Activated T-cell treated with anti-CD3 and anti-CD28 coated beads, Interleukin-2, amount 50 U/mL, for 1 hour (primary cell): ENCODE measurements around the gene CARS1.

Experiments
- DNase-seq: peaks from one replicate; pipeline ENCODE4 v3.0.0-alpha.2; 2020

CARS1 gene

DNA sequence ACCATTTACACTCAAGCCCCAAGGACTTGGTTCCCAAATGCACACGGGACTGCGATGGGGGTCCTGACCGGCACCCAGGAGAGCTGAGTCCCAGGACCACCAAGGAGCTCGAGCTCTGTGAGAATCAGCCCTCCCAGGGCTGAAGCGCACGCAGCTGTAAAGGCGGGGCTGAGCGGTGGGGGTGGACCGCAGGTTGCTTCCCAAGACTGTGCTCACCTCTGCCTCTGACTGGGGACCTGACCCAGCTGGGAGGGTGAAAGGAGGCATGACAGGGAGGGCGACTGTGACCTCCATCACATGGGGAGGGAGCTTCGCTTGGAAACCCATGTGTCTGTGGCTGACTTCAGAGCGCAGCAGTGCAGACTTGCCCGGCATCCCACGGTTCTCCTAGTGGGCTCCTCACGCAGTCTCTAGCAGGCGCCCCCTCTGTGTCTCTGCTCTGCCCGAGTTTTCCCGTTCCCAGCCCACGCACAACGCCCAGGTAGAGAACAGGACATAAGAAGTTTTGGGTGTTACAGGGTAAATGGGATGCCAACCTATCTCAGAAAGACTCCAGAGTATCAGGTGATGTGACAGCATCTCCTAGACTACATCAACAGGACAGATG, 49.7 kb downstream of the CARS1 start:
- no peak for DNase-seq

DNA sequence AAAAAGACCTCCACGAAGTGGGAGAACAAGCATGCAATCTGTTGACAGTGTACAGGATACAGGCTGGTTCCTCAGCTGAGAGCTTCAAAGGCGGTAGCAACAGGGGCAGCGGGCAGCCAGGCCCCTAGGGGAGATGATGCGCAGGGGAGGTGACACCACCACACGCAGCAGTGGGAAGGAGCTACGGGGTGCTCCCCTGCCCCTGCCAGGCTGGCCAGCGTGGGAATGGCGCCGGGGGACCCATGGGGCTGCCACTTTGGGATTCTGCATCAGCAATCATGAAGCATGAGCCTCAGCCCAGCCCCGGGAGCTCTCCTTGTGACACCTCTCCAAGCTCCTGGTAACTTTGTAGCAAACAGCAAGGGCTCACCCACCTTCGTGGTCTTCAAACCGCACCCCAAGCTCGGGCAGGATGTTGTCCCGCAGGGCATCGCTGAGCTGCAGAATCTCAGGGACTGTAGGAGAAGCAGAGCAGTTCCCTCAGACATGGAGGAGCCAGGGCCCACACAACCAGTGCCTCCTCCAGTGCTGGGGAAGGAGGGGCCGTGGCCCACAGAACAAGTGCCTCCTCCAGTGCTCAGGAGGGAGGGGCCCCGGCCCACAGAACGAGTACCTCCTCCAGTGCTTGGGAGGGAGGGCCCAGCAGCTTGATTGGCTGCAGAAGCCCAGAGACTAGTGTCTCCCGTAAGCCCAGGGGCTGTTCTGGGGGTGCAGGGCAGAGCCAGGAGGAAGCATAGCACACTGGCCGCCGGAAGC, 50.5 kb downstream of the CARS1 start:
- DNase-seq = peak; percentile 50

DNA sequence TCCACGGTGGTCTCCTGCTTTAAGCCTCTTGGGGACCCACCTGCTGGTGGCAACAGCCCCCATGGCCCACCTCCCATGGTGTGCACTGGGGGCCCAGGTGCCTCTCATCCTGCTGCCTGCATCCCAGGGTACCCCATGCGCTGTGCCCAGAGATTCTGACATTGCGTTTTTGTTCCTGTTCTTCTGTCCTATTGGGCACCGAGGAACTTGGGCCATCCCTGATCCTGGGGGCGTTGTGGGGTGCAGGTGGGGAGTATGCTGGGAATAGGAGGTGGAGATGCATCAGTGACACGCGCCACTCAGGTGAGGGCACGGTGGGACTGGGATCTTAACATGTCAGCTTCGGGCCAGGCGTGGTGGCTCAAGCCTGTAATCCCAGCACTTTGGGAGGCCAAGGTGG, 52.7 kb downstream of the CARS1 start:
- DNase-seq = no peak

DNA sequence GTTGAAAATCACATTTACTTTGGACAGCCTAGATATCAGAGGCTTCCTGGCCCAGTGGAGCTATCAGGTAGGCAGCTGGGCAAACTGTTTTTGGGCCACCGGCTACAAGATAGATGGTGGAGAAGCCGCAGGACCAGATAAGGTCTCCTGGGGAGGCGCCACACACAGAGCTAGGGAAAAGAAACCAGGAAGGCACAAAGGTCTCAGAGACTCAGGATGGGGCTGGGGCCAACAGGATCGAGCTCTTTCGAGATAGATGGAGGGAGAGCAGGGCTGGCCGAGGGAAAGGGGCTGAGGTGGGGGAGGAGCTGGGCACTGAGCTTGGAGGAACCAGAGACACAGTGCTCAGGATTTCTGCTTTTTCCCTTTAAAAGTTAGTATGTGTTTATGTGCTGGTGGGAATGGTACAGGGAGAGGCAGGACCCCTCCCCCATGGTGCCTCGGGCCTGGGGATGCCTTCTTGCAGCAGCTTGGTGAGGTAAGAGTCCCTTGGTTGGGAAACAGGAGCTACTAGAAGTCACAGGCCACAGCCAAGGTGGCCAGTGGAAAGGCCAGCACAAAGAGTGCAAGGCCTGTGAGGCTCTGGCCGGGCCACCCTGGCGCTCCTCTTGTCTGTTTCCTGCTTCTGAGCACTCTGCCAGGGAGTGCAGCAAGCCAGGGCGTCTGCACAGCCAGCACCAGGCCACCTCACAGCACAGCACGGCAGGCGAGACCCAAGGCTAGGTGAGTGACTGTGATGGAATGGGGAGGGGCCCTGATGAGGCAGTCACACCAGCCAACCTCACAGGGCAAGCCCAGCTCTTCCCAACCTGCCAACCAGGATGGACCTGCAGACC, 53.6 kb downstream of the CARS1 start:
- no peak for DNase-seq

DNA sequence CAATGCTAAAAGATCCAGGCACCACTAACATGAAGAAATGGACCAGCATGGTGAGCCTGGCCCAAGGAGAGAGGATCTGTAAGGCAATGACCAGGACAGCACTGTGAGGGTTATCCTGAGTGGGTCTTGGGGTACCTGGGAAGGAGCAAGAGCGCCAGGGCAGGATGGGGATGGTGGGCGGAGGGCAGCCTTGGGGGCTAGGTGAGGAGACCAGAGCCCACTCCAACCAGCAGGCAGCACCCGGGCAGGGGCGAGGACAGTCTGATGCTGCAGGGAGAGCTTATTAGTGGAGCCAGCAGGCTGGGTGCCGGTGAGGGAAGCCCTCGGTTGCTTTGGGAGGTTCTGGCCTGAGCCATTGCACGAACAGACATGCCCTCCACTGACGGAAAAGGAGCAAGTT, 54.4 kb downstream of the CARS1 start:
- DNase-seq = no peak

DNA sequence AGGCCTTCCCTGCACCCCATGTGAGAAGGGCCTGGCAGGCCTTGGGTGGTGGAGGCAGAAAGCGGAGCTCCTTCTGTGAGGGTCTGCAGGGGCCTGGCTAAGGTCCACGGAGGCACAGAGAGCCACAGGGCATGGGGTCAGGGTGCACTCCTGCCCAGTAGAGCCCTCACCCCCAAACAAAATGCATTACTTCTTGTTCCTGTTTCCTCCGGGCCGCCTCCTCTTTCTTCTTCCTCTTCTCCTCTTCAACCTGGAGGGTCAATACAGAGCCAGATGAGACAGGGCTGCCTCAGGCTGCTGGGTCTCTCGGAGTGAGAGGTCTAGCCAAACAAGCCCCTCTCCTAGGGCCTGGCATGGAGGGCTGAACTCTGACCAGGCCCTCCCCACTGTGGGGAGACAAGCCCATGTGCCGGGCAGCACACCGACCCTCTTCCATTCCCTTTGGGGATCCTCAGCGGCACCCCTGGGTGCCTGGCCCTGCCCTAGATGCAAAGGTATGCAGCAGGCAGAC, 54.8 kb downstream of the CARS1 start:
- DNase-seq = peak; percentile 10

DNA sequence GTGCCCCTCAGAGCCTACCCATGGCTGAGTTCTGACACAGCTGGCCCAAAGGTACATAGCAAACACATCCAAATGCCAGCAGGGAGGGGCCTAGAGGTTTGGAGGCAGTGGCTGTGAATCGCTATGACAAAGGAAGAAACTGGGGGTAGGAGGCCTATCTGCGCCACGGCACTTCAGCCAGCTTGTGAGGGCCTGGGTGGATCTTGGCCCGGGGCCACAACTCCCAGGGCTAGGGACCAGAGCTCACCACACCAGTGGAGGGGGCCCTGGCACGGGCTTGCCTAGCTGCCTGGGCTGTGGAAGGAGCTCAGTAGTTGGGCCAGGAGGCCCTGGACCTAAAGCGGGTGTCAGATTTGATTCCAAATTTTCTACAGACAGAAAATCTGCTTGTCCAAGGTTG, 55.7 kb downstream of the CARS1 start:
- DNase-seq = peak; percentile 4

DNA sequence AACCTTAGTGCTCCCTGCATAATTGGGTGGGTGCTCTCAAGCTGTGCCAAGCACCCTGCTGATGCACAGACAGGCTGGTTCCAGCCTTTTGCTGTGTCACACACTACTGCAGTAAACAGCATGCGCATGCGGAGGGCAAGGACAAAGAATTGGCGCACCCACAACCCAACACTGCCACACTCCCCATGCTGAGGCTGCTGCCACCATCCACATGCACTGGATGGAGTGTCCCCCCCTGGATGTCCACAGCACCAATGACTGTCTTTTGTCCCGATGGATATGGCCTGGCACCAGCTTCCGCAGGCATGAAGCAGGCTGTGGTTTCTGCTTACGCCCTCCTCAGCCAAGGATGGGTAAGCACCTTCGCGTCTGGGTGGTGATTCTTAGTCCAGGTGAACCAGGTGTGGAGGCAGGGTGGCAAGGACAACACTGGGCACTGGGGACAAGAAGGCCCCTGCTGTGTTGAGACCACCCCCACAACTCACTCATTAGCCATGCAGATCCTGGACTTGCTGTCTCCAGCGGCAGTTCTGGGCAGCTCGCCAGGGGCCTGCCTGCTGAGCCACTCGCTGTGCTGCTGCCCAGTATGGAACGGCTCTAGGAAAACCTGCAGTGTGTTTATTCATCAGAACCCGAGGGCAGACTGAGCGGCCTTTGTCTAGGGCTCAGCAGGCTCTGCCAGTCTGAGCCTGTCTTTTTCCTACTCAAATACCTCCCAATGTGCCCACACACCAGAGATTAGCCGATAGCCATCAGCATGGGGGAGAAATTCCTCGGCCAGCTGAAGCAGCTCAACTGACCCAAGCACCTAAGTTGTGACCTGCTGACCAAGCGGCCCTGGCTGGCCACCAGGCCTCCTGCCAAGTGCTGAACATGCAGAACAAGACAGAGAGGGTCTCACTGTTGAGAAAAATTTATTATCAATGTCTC, 56.9 kb downstream of the CARS1 start:
- DNase-seq = peak; percentile 13

DNA sequence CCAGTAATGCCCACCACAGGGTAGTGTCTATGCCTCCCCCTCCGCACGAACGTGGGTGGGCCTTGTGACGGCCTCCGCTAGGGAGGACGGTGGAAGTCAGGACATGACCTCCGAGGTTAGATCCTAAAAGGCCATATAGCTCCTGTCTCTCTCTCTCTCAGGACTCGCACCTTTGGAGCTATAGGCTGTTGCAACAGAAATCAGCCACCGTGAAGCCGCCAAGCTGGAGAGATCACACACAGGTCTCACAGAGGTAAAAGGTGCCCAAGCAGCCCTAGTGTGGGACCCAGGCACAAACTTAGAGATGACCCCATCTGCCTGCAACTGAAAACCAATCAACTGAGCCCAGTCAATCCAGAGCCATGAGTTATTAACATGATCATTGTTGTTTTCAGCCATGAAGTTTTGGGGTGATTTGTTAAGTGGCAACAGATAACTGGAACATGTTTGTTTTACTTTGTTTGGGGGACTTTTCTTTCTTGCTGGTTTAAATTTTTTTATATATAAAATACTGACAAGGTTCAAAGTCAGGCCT, 57.7 kb downstream of the CARS1 start:
- DNase-seq = no peak

DNA sequence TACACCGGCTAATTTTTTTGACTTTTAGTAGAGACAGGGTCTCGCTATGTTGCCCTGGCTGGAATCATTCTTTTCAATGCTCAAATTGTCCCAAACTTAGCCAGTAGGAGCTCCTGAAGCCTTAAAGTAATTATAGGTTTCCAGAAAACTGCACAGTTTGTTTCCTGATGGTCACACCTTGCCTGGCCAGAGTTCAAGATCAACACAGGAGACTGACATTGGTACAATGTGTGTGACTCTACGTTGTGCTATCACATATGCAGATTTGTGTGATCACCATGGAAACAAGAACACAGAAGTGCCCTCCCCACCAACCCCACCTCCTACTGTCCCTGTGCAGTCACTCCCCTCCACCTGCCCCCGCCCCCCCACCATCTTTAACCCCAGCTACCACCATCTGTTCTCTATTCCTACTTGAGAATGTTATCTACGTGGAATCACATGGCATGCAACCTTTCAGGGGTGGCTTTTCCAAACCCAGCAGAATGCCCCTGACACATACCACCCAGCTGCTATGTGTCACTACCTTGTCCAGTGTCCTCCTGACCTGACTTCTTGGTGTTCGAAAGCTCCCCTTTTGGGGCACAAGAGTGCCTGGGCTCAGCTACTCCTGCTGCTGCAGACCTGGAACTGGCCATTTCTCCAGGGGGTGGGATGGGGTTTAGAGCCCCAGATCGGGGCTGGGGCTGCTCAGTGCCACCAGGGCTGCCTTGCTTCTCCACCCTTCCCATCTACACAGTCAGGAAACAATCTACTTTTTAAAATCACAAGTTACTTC, 59.0 kb downstream of the CARS1 start:
- peak; percentile 4 for DNase-seq

DNA sequence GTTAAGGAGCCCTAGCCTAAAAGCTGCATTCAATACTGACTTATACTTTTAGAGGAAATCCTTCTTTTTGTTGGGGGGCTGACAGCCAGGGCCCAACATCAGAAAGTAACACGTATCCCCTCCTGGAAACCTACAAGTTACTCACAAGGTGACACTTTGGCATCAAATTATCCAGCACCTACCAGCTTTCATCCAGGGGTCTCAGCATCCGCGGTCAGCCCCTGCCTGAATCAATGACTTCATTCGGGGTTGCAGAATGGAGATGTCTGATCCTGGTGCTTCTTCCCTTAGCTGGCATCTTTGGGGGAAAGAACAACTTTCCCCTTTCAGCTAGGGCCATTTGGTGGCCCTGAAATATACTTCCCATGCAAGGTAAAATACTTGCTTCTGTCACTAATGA, 59.8 kb downstream of the CARS1 start:
- DNase-seq = peak; percentile 8

DNA sequence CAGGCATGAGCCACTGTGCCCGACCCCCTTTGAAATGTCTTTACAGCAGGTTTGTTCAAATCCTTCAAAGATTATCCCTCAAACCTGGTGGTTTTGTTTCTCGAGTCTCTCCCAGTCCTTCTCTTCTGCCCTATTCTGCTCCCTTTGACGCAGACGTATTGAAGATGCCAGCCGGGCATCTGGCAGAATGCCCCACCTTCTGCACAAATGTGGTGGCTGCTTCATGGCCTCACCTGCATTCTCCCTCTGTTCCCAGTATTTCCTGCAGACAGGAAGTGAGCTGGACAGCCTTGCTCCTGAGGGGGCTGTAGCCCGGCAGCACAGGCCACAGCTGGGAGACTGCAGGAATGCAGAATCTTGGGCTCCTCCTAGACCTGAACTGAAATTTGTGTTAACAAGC, 60.2 kb downstream of the CARS1 start:
- no peak for DNase-seq

DNA sequence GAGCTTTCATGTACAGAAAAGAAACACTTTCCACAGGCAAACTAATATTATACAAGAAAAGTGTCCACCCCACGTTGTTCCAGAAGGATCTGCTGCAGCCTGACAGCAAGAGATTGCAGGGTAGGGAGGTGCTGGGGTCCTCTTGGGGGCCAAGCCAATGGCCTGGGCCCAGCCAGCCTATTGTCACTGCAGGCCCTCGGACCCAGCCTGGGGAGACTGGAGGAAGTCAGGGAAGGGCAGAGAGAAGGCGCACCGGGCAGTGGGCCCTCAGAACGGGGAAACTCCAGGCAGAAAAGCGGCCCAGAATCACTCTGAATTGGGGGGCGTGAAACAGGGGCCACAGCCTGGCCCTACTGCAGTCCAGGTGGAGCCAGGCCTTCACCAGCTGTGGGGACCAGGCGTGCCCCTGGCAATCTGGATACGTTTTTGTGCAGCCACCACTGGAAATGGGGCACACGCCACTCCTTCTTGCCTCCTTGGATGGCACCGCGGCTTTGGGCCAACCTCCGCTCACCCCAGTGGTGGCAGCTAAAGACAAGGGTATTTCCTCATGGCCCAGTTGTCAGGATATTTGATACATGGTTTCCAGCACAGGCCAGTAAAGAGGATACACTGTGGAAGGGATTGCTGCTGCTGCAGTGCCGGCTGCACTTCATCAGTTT, 61.2 kb downstream of the CARS1 start:
- peak; percentile 9 for DNase-seq

DNA sequence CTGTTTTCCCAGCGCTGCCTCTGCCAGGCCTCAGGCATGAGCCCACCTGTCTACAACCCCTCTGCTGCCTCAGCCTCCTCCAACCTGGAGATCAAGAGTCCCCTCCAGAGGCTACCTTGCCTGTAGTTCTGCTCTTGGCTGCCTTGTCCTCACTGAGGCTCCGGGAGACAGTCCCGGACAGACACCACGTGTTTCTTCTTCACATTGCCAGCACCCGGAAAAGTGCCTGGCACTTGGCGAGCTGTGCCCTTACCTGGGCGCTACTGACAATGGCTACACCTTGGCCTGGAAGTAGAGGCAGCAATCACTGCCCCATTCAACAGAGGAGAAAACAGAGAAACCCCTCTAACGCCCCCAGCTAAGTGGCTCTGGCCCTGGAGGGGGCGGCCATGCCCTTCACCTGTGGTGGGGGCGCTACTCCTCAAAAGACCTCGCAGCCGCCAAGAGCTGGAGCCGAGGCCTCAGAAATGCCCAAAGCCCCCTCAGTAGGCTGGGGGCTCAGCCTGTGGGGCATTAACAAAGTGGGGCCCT, 62.1 kb downstream of the CARS1 start:
- no peak for DNase-seq

DNA sequence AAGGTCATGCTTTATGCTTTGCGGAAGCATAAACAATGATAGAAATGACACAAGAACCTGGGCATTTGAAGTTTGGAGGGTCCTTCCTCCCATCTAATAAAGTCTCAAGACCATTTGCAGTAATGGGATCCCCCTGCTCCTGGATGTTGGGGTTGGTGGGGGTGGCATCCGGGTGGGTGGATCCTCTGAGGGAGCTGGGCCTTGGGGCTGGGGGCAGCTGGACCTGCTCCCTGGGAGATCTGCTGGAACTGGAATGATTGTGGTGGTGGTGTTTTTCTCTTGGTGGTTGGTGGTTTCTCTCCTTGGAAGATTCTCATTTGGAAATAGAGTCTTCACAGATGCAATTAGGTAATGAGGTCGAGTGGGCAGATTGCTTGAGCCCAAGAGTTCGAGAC, 62.9 kb downstream of the CARS1 start:
- no peak for DNase-seq

DNA sequence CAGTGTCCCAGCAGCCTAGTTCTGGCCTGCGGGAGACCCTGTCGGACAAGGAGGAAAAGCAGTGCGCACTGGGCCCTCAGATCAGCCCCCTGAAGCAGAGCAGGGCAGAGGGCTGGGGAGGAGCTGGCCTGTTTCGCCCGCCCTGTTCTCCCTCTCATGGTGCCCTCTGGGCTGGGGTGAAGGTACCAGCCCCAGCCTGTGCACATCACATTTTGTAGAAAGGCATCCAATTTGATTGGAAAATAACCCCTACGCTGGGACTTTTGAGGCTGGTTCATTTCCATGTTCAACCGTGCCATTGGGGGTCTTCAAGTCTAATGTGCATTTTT, 64.3 kb downstream of the CARS1 start:
- DNase-seq = no peak

DNA sequence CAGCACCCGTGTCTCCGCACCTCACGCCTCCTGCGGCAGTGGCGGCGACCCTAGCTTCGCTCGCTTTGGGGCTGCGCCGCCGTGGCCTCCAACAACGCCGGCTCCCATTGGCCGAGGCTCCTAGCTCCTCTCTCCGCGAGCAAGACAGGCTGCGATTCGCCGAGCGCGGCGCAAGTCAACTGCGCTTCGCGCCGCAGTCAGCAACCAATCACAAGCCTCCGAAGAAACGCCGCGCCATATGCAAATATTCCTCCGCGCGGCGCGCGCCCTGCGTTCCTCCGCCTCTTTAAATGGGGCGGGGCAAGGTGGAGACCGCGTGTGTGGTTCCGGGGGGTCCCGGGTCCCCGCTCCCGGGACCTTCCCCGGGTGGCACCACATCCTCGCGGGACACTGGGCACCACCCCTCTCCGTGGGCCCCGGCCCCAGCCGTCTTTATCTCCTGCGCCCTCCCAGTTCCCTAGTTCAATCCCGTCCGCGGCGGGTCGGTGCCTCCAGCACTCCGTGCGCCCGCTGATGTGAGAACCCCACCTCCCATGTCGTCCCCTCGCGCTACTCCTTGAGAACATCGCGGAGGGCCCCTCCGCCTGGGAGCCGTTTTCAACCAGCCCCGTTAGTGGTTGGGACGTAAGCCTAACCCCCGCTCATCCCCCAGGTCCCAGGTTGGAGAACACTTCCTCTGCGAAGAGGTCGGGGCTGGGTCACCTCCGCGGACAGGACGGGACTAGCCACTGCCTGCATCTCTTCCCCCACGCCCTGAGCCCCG, 64.8 kb downstream of the CARS1 start, which contains the start of gene NAP1L4:
Gene NAP1L4, minus strand, starts transcription at position 96 of the 763 bp plus-strand sequence. CDS start 13,109 bp downstream, outside the sequence.
- peak; percentile 96 for DNase-seq

DNA sequence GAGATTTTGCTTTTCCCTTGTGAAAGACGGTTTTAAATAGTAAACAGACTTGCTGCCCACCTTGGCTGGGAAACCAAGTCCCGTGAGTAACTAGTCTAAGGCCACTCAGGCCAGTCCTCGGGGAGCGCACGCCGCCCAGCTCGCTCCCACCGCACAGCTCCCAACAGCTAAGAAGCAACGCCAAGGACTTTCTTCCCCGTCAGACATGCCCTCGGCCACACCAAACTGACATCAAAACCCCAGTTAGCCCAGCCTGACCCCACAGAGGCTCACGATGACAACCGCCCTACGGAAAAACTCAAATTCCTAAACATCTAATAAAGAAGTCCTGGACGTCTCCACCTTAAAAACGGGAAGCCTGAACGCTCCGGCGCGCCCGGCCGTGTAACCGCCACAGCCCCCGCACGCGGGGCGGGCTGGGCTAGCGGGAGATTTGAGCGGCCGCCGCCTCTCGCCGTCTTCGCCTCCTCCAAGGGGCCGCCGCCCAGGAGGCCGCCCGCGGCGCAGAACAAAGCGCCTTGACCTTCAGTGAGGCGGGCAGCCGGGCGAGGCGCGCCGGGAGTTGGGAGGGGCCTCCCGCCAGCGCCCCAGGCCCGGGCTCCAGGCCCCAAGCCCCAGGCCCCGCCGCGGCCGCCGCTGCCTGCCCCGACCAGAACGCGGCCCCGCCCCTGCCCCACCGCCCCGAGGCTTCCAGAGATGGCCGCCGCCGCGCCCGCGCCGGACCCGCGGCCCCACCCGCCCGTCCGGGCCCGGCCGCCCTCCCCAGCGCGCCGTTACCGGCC, 65.6 kb downstream of the CARS1 start:
- DNase-seq = no peak
